Neural progenitor cell (in vitro differentiated cells): ENCODE results near the gene SMIM10. TPM values are rescaled to one million over a fixed set of nuclear protein-coding genes. Genes with fewer than 3 reads are reported as not detected.
"Not testable (repeated sequence)": the region's sequence is repeated elsewhere in the genome, so short reads cannot be mapped to it uniquely, and the experiment has no call there.

Experiments
- DNase-seq: peaks from one replicate; pipeline ENCODE4 v3.0.0-alpha.2; 2016; ENCODE audit warnings: low spot score
- H2AFZ ChIP-seq: fragments of 200-600 bp; sonication (generic); replicated peaks from 2 replicates; pipeline ENCODE4 v1.6.1; 2016; ENCODE audit warnings: antibody characterized with exemption
- H3F3A ChIP-seq: fragments of 200-600 bp; sonication (generic); 2 replicates; pipeline ENCODE4 v1.6.1; 2016; ENCODE audit warnings: antibody characterized with exemption, low read depth
- H3K27ac ChIP-seq: fragments of 200-600 bp; sonication (generic); 2 replicates; pipeline ENCODE4 v1.5.1; 2016; ENCODE audit warnings: mild to moderate bottlenecking
- H3K27me3 ChIP-seq: fragments of 200-600 bp; sonication (generic); 2 replicates; pipeline ENCODE4 v1.6.1; 2016; ENCODE audit warnings: mild to moderate bottlenecking, moderate library complexity
- H3K36me3 ChIP-seq: fragments of 200-600 bp; sonication (generic); 2 replicates; pipeline ENCODE4 v1.5.1; 2016
- H3K4me1 ChIP-seq: fragments of 200-600 bp; sonication (generic); 2 replicates; pipeline ENCODE4 v1.6.1; 2016; ENCODE audit warnings: mixed run types
- H3K4me2 ChIP-seq: fragments of 200-600 bp; sonication (generic); 2 replicates; pipeline ENCODE4 v1.6.1; 2016
- H3K4me3 ChIP-seq: fragments of 200-600 bp; sonication (generic); 2 replicates; pipeline ENCODE4 v1.5.1; 2016
- H3K79me2 ChIP-seq: fragments of 200-600 bp; sonication (generic); 2 replicates; pipeline ENCODE4 v1.6.1; 2016; ENCODE audit warnings: low read depth
- H3K9ac ChIP-seq: fragments of 200-600 bp; sonication (generic); 2 replicates; pipeline ENCODE4 v1.6.1; 2016
- H3K9me3 ChIP-seq: fragments of 200-600 bp; sonication (generic); 2 replicates; pipeline ENCODE4 v1.5.1; 2016; ENCODE audit warnings: low read depth
- H4K20me1 ChIP-seq: fragments of 200-600 bp; sonication (generic); 2 replicates; pipeline ENCODE4 v1.6.1; 2016; ENCODE audit warnings: low read depth
- H3K27ac Mint-ChIP-seq: 3 replicates; pipeline ENCODE4 v1.8.0; 2021; ENCODE audit warnings: mixed read lengths
- H3K27me3 Mint-ChIP-seq: 2 replicates; pipeline ENCODE4 v1.8.0; 2022; ENCODE audit warnings: low read depth, mild to moderate bottlenecking, inconsistent platforms, moderate library complexity, mixed read lengths; ENCODE audit not compliant: insufficient read depth
- H3K36me3 Mint-ChIP-seq: 3 replicates; pipeline ENCODE4 v1.8.0; 2021; ENCODE audit warnings: mixed read lengths
- H3K4me1 Mint-ChIP-seq: 3 replicates; pipeline ENCODE4 v1.8.0; 2021; ENCODE audit warnings: mixed read lengths
- H3K4me3 Mint-ChIP-seq: 3 replicates; pipeline ENCODE4 v1.8.0; 2021; ENCODE audit warnings: mild to moderate bottlenecking, moderate library complexity, mixed read lengths
- H3K9me3 Mint-ChIP-seq: 3 replicates; pipeline ENCODE4 v1.8.0; 2020; ENCODE audit warnings: mixed read lengths
- CTCF ChIP-seq: fragments of 200-600 bp; sonication (generic); IDR thresholded peaks from 2 replicates; pipeline ENCODE4 v1.5.1; 2017; ENCODE audit warnings: antibody characterized with exemption, mild to moderate bottlenecking
- EZH2 ChIP-seq: fragments of 200-600 bp; sonication (generic); IDR thresholded peaks from 2 replicates; pipeline ENCODE4 v1.6.1; 2017; ENCODE audit warnings: antibody characterized with exemption, mild to moderate bottlenecking, moderate library complexity
- EZH2phosphoT487 ChIP-seq: fragments of 200-600 bp; sonication (generic); IDR thresholded peaks from 2 replicates; pipeline ENCODE4 v1.6.1; 2017; ENCODE audit warnings: antibody characterized with exemption
- total RNA-seq: library from RNA; depleted of rRNA; stranded (reverse); fragments of >200 nt; gene quantifications from 2 replicates; pipeline ENCODE4 v1.2.3, GENCODE V29; 2015; ENCODE audit warnings: low replicate concordance

The SMIM10 gene
- 0.09 TPM in 1 of 2 replicates, not detected in the other for total RNA-seq

- no peaks in the 10 kb centered on the region for H4K20me1 ChIP-seq
- peak; percentile 43 for DNase-seq
- Mint-ChIP-seq H3K27me3 (peaks cover 4% of the 10 kb centered on the region), H3K4me1 (peaks cover 7% of the 10 kb centered on the region), H3K9me3 (no peaks in the 10 kb centered on the region), H3K27ac (no peak within 1 kb of the TSS), H3K36me3 (no peaks in the 10 kb centered on the region), H3K4me3 (peak within 1 kb of the TSS; percentile 14)
- H3K9me3 ChIP-seq: peaks cover 3% of the 10 kb centered on the region
- H3K27ac ChIP-seq: no peak within 1 kb of the TSS
- H2AFZ ChIP-seq: peak within 1 kb of the TSS; percentile 68
- no peaks in the 10 kb centered on the region for H3K79me2 ChIP-seq
- no peak within 1 kb of the TSS for H3K9ac ChIP-seq
- no peaks in the 10 kb centered on the region for H3F3A ChIP-seq
- no peaks in the 10 kb centered on the region for H3K4me1 ChIP-seq
- peak; percentile 51 for TF ChIP-seq EZH2
- no peak for TF ChIP-seq CTCF
- TF ChIP-seq EZH2phosphoT487: no peak
- H3K4me2 ChIP-seq: peak within 1 kb of the TSS; percentile 72
- H3K36me3 ChIP-seq: no peaks in the 10 kb centered on the region
- peak within 1 kb of the TSS; percentile 41 for H3K4me3 ChIP-seq
- peaks cover 28% of the 10 kb centered on the region for H3K27me3 ChIP-seq
Measured at GRCh38 chrX:134990801-134991481, at the start of gene SMIM10. SMIM10 (plus strand) TSS chrX:134990991; CDS start chrX:134991096, 105 bp downstream.

GRCh38 chrX:134946364-134946763 is 44.4 kb upstream of the SMIM10 start:
- H3K9ac ChIP-seq, DNase-seq, H3K4me2 ChIP-seq, H3K27me3 Mint-ChIP-seq, H3F3A ChIP-seq, H3K4me1 ChIP-seq, H4K20me1 ChIP-seq, H3K4me3 ChIP-seq, H3K4me1 Mint-ChIP-seq, H3K4me3 Mint-ChIP-seq, H3K9me3 Mint-ChIP-seq, H3K27me3 ChIP-seq, H3K79me2 ChIP-seq, H3K36me3 ChIP-seq, H3K27ac ChIP-seq, H2AFZ ChIP-seq, H3K9me3 ChIP-seq, H3K27ac Mint-ChIP-seq, H3K36me3 Mint-ChIP-seq: not testable (repeated sequence)

- H3K4me3 ChIP-seq: no peak overlapping the region
Measured at GRCh38 chrX:134948333-134949241, 42.2 kb upstream of the SMIM10 start.

More at GRCh38 chrX:134948333-134949241, 42.2 kb upstream of the SMIM10 start:
- no peaks in the 10 kb centered on the region for H3K36me3 Mint-ChIP-seq
- no peaks in the 10 kb centered on the region for H3K79me2 ChIP-seq
- no peak for DNase-seq
- no peak overlapping the region for H3K27ac Mint-ChIP-seq
- H3F3A ChIP-seq: no peaks in the 10 kb centered on the region
- H3K4me1 Mint-ChIP-seq: peaks cover 3% of the 10 kb centered on the region
- no peak overlapping the region for H3K27ac ChIP-seq
- no peaks in the 10 kb centered on the region for H3K27me3 ChIP-seq
- no peak overlapping the region for H3K4me2 ChIP-seq
- no peak overlapping the region for H3K9ac ChIP-seq
- H3K9me3 ChIP-seq: no peaks in the 10 kb centered on the region
- no peak overlapping the region for H3K4me3 Mint-ChIP-seq
- TF ChIP-seq EZH2phosphoT487: no peak
- TF ChIP-seq EZH2: no peak
- TF ChIP-seq CTCF: no peak
- no peaks in the 10 kb centered on the region for H3K4me1 ChIP-seq
- H3K9me3 Mint-ChIP-seq: peaks cover 4% of the 10 kb centered on the region
- H3K36me3 ChIP-seq: no peaks in the 10 kb centered on the region
- no peaks in the 10 kb centered on the region for H3K27me3 Mint-ChIP-seq
- no peak overlapping the region for H2AFZ ChIP-seq
- no peaks in the 10 kb centered on the region for H4K20me1 ChIP-seq
